Breast epithelium (tissue), 4 donors: ENCODE results near the gene TRPM3. TPM values are rescaled to one million over a fixed set of nuclear protein-coding genes. Genes with fewer than 3 reads are reported as not detected.

ENCODE experiments used
- DNase-seq, 2 donors: peaks; one replicate each; pipeline ENCODE4 v3.0.0-alpha.2; 2019; ENCODE audit warnings: low spot score in 2 of 2
- H3K27ac ChIP-seq, 2 donors: fragments of 200-600 bp; sonication (generic) in 1 of 2; one replicate each; pipeline ENCODE4 v1.5.1; 2016 to 2019; ENCODE audit warnings: mild to moderate bottlenecking in 1 of 2
- H3K27me3 ChIP-seq, 2 donors: fragments of 200-600 bp; sonication (generic) in 1 of 2; one replicate each; pipeline versions ENCODE4 v1.5.1 to v1.6.0; 2017 to 2019; ENCODE audit warnings: control low read depth in 1 of 2, mild to moderate bottlenecking in 1 of 2
- H3K36me3 ChIP-seq: fragments of 200-600 bp; one replicate; pipeline ENCODE4 v1.5.1; 2019
- H3K4me1 ChIP-seq, 2 donors: fragments of 200-600 bp; sonication (generic); one replicate each; pipeline ENCODE4 v1.5.1; 2016 to 2019; ENCODE audit warnings: control low read depth in 1 of 2
- H3K4me3 ChIP-seq, 3 donors: fragments of 200-600 bp; sonication (generic); 1 replicate in 2 of 3; 2 replicates in 1 of 3; pipeline ENCODE4 v1.5.1; 2016 to 2019; ENCODE audit warnings: mild to moderate bottlenecking in 3 of 3, moderate library complexity in 2 of 3
- H3K9me3 ChIP-seq, 2 donors: fragments of 200-600 bp; sonication (generic) in 1 of 2; one replicate each; pipeline ENCODE4 v1.5.1; 2016 to 2019; ENCODE audit warnings: control low read depth in 1 of 2
- POLR2A ChIP-seq: fragments of 450-650 bp; IDR thresholded peaks from one replicate; pipeline ENCODE4 v1.6.1; 2016; ENCODE audit warnings: antibody characterized with exemption, mild to moderate bottlenecking, moderate library complexity
- POLR2AphosphoS5 ChIP-seq, 3 donors: sonication (generic); formaldehyde crosslinking; IDR thresholded peaks; one replicate each; pipeline ENCODE4 v1.6.1; 2017; ENCODE audit warnings: antibody characterized with exemption in 3 of 3
- intact Hi-C: fragments of 100-400 bp; cut with DNase I; formaldehyde crosslinking; loops from one replicate; pipeline ENCODE4 v1.15.1; 2023; ENCODE audit warnings: low total_unique reads
- total RNA-seq, 3 donors: library from RNA; depleted of rRNA; stranded (reverse); fragments of >200 nt; gene quantifications; one replicate each; pipeline ENCODE4 v1.1.0, GENCODE V29; 2016
- TF ChIP-seq, protein P1 (sequence below), 3 donors: fragments of 450-650 bp; IDR thresholded peaks; one replicate each; pipeline ENCODE4 v1.5.1; 2016 to 2017; ENCODE audit warnings: antibody characterized with exemption in 3 of 3, mild to moderate bottlenecking in 3 of 3, moderate library complexity in 3 of 3

The TRPM3 gene
- total RNA-seq, 3 donors from 2014 or later = 0.33 to 0.88 (median 0.64) TPM

DNA sequence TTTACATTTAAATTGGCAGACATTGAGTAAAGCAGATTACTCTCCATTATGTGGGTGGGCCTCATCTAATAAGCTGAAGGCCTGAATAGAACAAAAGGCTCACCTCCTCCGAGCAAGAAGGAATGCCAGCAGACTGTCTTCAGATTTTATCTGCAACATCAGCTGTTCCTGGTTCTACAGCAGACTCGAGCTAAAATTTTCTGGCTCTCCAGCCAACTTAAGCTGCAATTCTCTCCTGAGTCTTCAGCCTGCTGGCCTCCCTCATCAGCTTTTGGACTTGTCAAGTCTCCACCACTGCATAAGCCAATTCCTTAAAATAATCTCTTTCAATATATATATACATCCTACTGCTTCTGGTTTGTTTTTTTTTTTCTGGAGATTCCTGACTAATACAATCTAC lies 12.5 kb downstream of the TRPM3 start:
- no peak overlapping the region for H3K27ac ChIP-seq
- intact Hi-C loops = no loop called here
- no peak overlapping the region for H3K4me3 ChIP-seq
- TF ChIP-seq, protein P1, sequence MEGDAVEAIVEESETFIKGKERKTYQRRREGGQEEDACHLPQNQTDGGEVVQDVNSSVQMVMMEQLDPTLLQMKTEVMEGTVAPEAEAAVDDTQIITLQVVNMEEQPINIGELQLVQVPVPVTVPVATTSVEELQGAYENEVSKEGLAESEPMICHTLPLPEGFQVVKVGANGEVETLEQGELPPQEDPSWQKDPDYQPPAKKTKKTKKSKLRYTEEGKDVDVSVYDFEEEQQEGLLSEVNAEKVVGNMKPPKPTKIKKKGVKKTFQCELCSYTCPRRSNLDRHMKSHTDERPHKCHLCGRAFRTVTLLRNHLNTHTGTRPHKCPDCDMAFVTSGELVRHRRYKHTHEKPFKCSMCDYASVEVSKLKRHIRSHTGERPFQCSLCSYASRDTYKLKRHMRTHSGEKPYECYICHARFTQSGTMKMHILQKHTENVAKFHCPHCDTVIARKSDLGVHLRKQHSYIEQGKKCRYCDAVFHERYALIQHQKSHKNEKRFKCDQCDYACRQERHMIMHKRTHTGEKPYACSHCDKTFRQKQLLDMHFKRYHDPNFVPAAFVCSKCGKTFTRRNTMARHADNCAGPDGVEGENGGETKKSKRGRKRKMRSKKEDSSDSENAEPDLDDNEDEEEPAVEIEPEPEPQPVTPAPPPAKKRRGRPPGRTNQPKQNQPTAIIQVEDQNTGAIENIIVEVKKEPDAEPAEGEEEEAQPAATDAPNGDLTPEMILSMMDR (IDR thresholded peaks at IDR 0.05) = no peak
- TF ChIP-seq POLR2A (no peak), POLR2AphosphoS5 (IDR thresholded peaks at IDR 0.05) (no peak)
- DNase-seq = no peak
- H3K4me1 ChIP-seq = no peaks in the 10 kb centered on the region
- H3K36me3 ChIP-seq = no peaks in the 10 kb centered on the region
- no peaks in the 10 kb centered on the region for H3K27me3 ChIP-seq
- no peaks in the 10 kb centered on the region for H3K9me3 ChIP-seq

DNA sequence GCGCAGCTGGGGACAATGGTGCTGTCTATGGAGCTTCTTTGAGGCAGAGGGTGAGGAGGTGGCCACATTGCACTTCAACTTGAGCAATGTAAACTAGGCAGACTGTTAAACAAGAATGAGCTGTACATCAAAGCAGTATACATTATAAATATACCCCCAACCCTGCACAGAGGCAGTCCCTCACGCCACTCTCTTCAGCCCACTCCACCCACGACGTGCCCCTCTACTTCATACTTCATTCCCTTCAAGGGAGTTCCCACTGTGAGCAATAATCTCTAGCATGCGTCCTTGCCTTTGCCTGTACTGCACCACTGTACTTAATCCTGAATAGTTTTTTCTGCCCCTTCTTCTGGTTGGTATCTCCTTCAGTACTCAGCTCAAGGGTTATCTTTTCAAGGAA lies 14.4 kb downstream of the TRPM3 start:
- no peaks in the 10 kb centered on the region for H3K4me1 ChIP-seq
- H3K27me3 ChIP-seq = no peaks in the 10 kb centered on the region
- no peak overlapping the region for H3K27ac ChIP-seq
- no peak for DNase-seq
- intact Hi-C loops = no loop called here
- no peaks in the 10 kb centered on the region for H3K9me3 ChIP-seq
- TF ChIP-seq, protein P1 (IDR thresholded peaks at IDR 0.05) = no peak
- TF ChIP-seq POLR2AphosphoS5 (IDR thresholded peaks at IDR 0.05) = no peak
- no peak for TF ChIP-seq POLR2A
- H3K4me3 ChIP-seq = no peak overlapping the region
- no peaks in the 10 kb centered on the region for H3K36me3 ChIP-seq

DNA sequence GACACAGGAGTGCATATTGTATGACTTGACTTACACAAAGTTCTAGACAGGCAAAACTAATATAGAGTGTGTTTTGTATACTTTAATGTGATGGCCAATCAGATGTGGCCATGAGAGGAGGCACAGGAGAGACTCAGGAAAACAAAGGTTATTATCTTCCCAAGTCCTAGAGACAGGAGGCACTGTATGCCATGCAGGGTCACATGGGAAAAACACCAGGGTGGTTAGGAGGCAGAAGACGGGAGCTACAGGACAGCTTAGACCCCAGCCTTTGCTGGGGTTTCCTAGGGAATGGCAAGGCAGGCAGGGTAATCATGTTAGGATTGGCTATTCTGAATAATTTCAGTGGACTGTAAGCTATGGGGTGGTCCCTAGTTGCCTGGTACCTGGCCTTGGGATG lies 16.2 kb downstream of the TRPM3 start:
- intact Hi-C loops = no loop called here
- H3K27me3 ChIP-seq = no peaks in the 10 kb centered on the region
- no peaks in the 10 kb centered on the region for H3K9me3 ChIP-seq
- no peak for DNase-seq
- H3K4me1 ChIP-seq = no peaks in the 10 kb centered on the region
- H3K4me3 ChIP-seq = no peak overlapping the region
- H3K36me3 ChIP-seq = no peaks in the 10 kb centered on the region
- TF ChIP-seq, protein P1 (IDR thresholded peaks at IDR 0.05) = no peak
- no peak for TF ChIP-seq POLR2A
- no peak for TF ChIP-seq POLR2AphosphoS5 (IDR thresholded peaks at IDR 0.05)
- H3K27ac ChIP-seq = no peak overlapping the region

DNA sequence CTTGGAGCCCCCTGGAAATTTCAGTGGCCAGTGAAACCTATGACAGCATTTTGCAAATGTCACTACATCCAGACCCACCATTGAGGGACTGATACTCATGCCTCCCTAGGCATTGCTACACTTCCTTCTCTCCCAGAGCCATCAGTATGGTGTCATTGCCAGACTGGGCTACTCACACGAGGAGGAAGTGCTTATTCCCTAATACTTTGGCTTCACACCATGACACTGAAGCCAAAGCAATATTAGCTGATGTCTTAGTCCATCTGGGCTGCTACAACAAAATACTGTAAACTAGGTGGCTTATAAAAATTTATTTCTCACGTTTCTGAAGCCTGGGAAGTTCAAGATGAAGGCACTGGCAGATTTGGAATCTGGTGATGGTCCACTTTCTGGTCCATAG lies 22.6 kb downstream of the TRPM3 start:
- intact Hi-C loops = no loop called here
- no peak for TF ChIP-seq POLR2A
- TF ChIP-seq, protein P1 (IDR thresholded peaks at IDR 0.05) = no peak
- TF ChIP-seq POLR2AphosphoS5 (IDR thresholded peaks at IDR 0.05) = no peak
- H3K9me3 ChIP-seq = no peaks in the 10 kb centered on the region
- no peaks in the 10 kb centered on the region for H3K36me3 ChIP-seq
- no peak overlapping the region for H3K27ac ChIP-seq
- no peaks in the 10 kb centered on the region for H3K4me1 ChIP-seq
- no peak for DNase-seq
- H3K4me3 ChIP-seq = no peak overlapping the region
- H3K27me3 ChIP-seq = no peaks in the 10 kb centered on the region

DNA sequence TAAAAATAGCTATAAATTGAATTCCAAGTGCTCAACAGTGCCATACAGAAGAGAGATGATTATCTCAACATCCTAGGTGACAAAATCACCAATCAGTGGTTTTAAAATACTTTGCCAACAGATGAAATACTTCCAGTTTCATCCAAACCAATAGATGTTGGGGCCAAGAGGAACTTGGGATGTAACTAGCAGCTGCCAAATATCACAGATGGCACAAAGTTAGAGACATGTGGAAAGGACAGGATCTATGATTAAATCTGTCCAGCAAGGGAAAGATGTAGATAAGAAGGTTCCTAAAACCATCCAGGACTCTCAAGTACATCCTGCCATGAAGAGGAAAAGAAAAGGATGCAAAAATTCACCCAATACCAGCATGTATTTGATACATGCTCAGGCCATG lies 23.8 kb downstream of the TRPM3 start:
- intact Hi-C loops = no loop called here
- TF ChIP-seq, protein P1 (IDR thresholded peaks at IDR 0.05) = no peak
- TF ChIP-seq POLR2A (no peak), POLR2AphosphoS5 (IDR thresholded peaks at IDR 0.05) (no peak)

More for the DNA sequence above, 23.8 kb downstream of the TRPM3 start:
- Histone ChIP-seq H3K4me1 (no peaks in the 10 kb centered on the region), H3K27me3 (no peaks in the 10 kb centered on the region), H3K36me3 (no peaks in the 10 kb centered on the region), H3K4me3 (no peak overlapping the region), H3K27ac (no peak overlapping the region), H3K9me3 (no peaks in the 10 kb centered on the region)
- DNase-seq = no peak
